Measurements from ENCODE around the gene NET1.

Gene NET1

GRCh38 chr10:5482016-5482415 is 69.7 kb downstream of the NET1 start:
- H3K4me3 ChIP-seq (ENCODE audit: low read depth, low read length): no peak overlapping the region
- TF ChIP-seq CTCF (IDR thresholded peaks at IDR 0.05; ENCODE audit: low read depth, low read length): no peak

- TF ChIP-seq CTCF (IDR thresholded peaks at IDR 0.05; ENCODE audit: low read depth, low read length): no peak
- no peak overlapping the region for H3K4me3 ChIP-seq (ENCODE audit: low read depth, low read length)
Observed at GRCh38 chr10:5484205-5484604, 71.8 kb downstream of the NET1 start.

GRCh38 chr10:5485290-5485689 is 72.9 kb downstream of the NET1 start:
- TF ChIP-seq CTCF (IDR thresholded peaks at IDR 0.05; ENCODE audit: low read depth, low read length): no peak

GRCh38 chr10:5485948-5486852 is 73.8 kb downstream of the NET1 start:
- no peak for TF ChIP-seq CTCF (IDR thresholded peaks at IDR 0.05; ENCODE audit: low read depth, low read length)
- H3K4me3 ChIP-seq (ENCODE audit: low read depth, low read length): no peak overlapping the region

More at GRCh38 chr10:5485290-5485689, 72.9 kb downstream of the NET1 start:
- no peak overlapping the region for H3K4me3 ChIP-seq (ENCODE audit: low read depth, low read length)

GRCh38 chr10:5486853-5487235 is 74.5 kb downstream of the NET1 start:
- H3K4me3 ChIP-seq (ENCODE audit: low read depth, low read length): no peak overlapping the region
- no peak for TF ChIP-seq CTCF (IDR thresholded peaks at IDR 0.05; ENCODE audit: low read depth, low read length)

- no peak overlapping the region for H3K4me3 ChIP-seq (ENCODE audit: low read depth, low read length)
- no peak for TF ChIP-seq CTCF (IDR thresholded peaks at IDR 0.05; ENCODE audit: low read depth, low read length)
Observed at GRCh38 chr10:5488272-5489161, 76.2 kb downstream of the NET1 start.
